K562 (cell line): ENCODE data around the gene RPL3. TPM values are rescaled to one million over a fixed set of nuclear protein-coding genes. Genes with fewer than 3 reads are reported as not detected.

Experiments used
- ATF7 ChIP-seq: fragments of 450-650 bp; IDR thresholded peaks from 2 replicates; pipeline ENCODE4 v1.7.1; 2014; ENCODE audit warnings: mild to moderate bottlenecking, moderate library complexity
- BHLHE40 ChIP-seq: IDR thresholded peaks from 2 replicates; pipeline ENCODE4 v1.6.1; 2011; ENCODE audit warnings: low read length, improper control_type of control experiment
- BRF1 ChIP-seq: IDR thresholded peaks from 3 replicates; pipeline ENCODE4 v1.6.1; 2011; ENCODE audit warnings: borderline replicate concordance, mild to moderate bottlenecking; ENCODE audit not compliant: insufficient read length; ENCODE audit errors: extremely low read depth
- CREB3L1 ChIP-seq: fragments of 450-650 bp; IDR thresholded peaks from 2 replicates; pipeline ENCODE4 v1.6.1; 2014; ENCODE audit warnings: low read depth, mild to moderate bottlenecking, moderate library complexity, borderline replicate concordance
- FUS ChIP-seq: fragments of 200-400 bp; formaldehyde crosslinking; optimal IDR thresholded peaks from 2 replicates; pipeline ENCODE3; 2017; ENCODE audit warnings: low read depth, low read length
- HCFC1 ChIP-seq: IDR thresholded peaks from 2 replicates; pipeline ENCODE4 v1.6.1; 2012; ENCODE audit warnings: low read depth, low read length, improper control_type of control experiment
- HNRNPL ChIP-seq: fragments of 200-400 bp; formaldehyde crosslinking; IDR thresholded peaks from 2 replicates; pipeline ENCODE4 v1.6.1; 2017; ENCODE audit warnings: low read depth, mild to moderate bottlenecking, low read length
- IRF2 ChIP-seq: sonication (generic); formaldehyde crosslinking; IDR thresholded peaks from 2 replicates; pipeline ENCODE4 v1.8.1; 2022; ENCODE audit warnings: mild to moderate bottlenecking, missing genetic modification reagents
- KHSRP ChIP-seq: fragments of 450-650 bp; IDR thresholded peaks from 2 replicates; pipeline ENCODE4 v1.6.1; 2017
- KLF10 ChIP-seq: fragments of 250-450 bp; sonication (Bioruptor Pico); IDR thresholded peaks from 2 replicates; pipeline ENCODE4 v1.6.1; 2021; ENCODE audit warnings: matching md5 sums
- KLF13 ChIP-seq: fragments of 450-650 bp; IDR thresholded peaks from 2 replicates; pipeline ENCODE4 v1.6.1; 2016; ENCODE audit warnings: missing genetic modification characterization, low read depth, mild to moderate bottlenecking, missing compliant biosample characterization, moderate library complexity, borderline replicate concordance
- MTA2 ChIP-seq: fragments of 450-650 bp; IDR thresholded peaks from 2 replicates; pipeline ENCODE4 v1.6.1; 2016; ENCODE audit warnings: low read depth
- PCBP1 ChIP-seq: fragments of 200-400 bp; formaldehyde crosslinking; IDR thresholded peaks from 2 replicates; pipeline ENCODE4 v1.6.1; 2018; ENCODE audit warnings: mild to moderate bottlenecking, low read depth, low read length; ENCODE audit not compliant: poor library complexity, severe bottlenecking
- RBM22 ChIP-seq: fragments of 200-400 bp; formaldehyde crosslinking; IDR thresholded peaks from 2 replicates; pipeline ENCODE4 v1.6.1; 2018; ENCODE audit warnings: low read length, low read depth; ENCODE audit not compliant: poor library complexity, severe bottlenecking
- RCOR1 ChIP-seq, 2 experiments: IDR thresholded peaks; 2 replicates each; pipeline ENCODE4 v1.6.1; 2012; ENCODE audit warnings: low read depth in 2 of 2, low read length in 2 of 2, borderline replicate concordance in 1 of 2, improper control_type of control experiment in 1 of 2
- SIRT6 ChIP-seq: IDR thresholded peaks from one replicate; pipeline ENCODE4 v1.6.1; 2012; ENCODE audit warnings: low read depth, mild to moderate bottlenecking, control low read depth, inconsistent platforms, low read length, moderate library complexity
- SMAD3 ChIP-seq: fragments of 450-650 bp; formaldehyde crosslinking; conservative IDR thresholded peaks from 2 replicates; pipeline ENCODE4 v1.4.0; 2020; ENCODE audit warnings: mild to moderate bottlenecking
- SMC3 ChIP-seq: conservative IDR thresholded peaks from 2 replicates; pipeline ENCODE4 v1.6.1; 2011; ENCODE audit warnings: low read depth, low read length, improper control_type of control experiment; ENCODE audit not compliant: insufficient read depth
- SRSF9 ChIP-seq: fragments of 200-400 bp; formaldehyde crosslinking; IDR thresholded peaks from 2 replicates; pipeline ENCODE4 v1.6.1; 2017; ENCODE audit warnings: low read depth, low read length, borderline replicate concordance
- STAG1 ChIP-seq: sonication (generic); formaldehyde crosslinking; IDR thresholded peaks from 2 replicates; pipeline ENCODE4 v1.5.0; 2020; ENCODE audit warnings: missing genetic modification reagents, borderline replicate concordance
- TGIF2 ChIP-seq: sonication (generic); formaldehyde crosslinking; IDR thresholded peaks from 2 replicates; pipeline ENCODE4 v1.8.1; 2022; ENCODE audit warnings: mild to moderate bottlenecking, missing genetic modification reagents, moderate library complexity
- U2AF1 ChIP-seq: fragments of 200-400 bp; formaldehyde crosslinking; optimal IDR thresholded peaks from 2 replicates; pipeline ENCODE3; 2017; ENCODE audit warnings: mild to moderate bottlenecking, low read depth, low read length, moderate library complexity
- ZNF224 ChIP-seq: sonication (generic); formaldehyde crosslinking; IDR thresholded peaks from 2 replicates; pipeline ENCODE4 v1.8.0; 2022; ENCODE audit warnings: mild to moderate bottlenecking, missing genetic modification reagents
- polyA plus RNA-seq, 8 experiments: library from polyadenylated mRNA; depleted of rRNA in 4 of 8; stranded (reverse) in 5 of 8; unstranded in 3 of 8; fragments of >200 nt; fragmentation: Nextera tagmentation in 2 of 8; fragmentation: Illumina TruSeq in 1 of 8; extraction: Ambion mirVana in 2 of 8; extraction: Trizol in 1 of 8; gene quantifications; 2 replicates each; pipeline versions ENCODE4 v1.2.1 to v1.2.3, GENCODE V29; 2011 to 2014; ENCODE audit warnings: inconsistent platforms in 1 of 8, missing spikeins in 1 of 8
- total RNA-seq, 7 experiments: library from RNA; depleted of rRNA in 6 of 7; stranded (reverse); fragments of >200 nt in 6 of 7; fragmentation: Illumina TruSeq in 2 of 7; extraction: Trizol in 2 of 7; gene quantifications; 2 replicates each; pipeline versions ENCODE4 v1.2.1 to v1.2.3, GENCODE V29; 2011 to 2021; ENCODE audit warnings: low replicate concordance in 1 of 7
- TF ChIP-seq, protein P1 (sequence below): fragments of 250-450 bp; sonication (Bioruptor Pico); IDR thresholded peaks from 2 replicates; pipeline ENCODE4 v1.9.0; 2021; ENCODE audit warnings: mild to moderate bottlenecking
- TF ChIP-seq, protein P2 (sequence below): sonication (generic); formaldehyde crosslinking; IDR thresholded peaks from 2 replicates; pipeline ENCODE4 v1.4.0; 2020; ENCODE audit warnings: mild to moderate bottlenecking, missing genetic modification reagents

RPL3 gene
- total and polyA plus RNA-seq, 9 of the 15 experiments (the other 6 are each of a cell fraction or from before 2014, with no cell fraction given), result 1,624 to 4,066 (median 2,565) TPM

DNA sequence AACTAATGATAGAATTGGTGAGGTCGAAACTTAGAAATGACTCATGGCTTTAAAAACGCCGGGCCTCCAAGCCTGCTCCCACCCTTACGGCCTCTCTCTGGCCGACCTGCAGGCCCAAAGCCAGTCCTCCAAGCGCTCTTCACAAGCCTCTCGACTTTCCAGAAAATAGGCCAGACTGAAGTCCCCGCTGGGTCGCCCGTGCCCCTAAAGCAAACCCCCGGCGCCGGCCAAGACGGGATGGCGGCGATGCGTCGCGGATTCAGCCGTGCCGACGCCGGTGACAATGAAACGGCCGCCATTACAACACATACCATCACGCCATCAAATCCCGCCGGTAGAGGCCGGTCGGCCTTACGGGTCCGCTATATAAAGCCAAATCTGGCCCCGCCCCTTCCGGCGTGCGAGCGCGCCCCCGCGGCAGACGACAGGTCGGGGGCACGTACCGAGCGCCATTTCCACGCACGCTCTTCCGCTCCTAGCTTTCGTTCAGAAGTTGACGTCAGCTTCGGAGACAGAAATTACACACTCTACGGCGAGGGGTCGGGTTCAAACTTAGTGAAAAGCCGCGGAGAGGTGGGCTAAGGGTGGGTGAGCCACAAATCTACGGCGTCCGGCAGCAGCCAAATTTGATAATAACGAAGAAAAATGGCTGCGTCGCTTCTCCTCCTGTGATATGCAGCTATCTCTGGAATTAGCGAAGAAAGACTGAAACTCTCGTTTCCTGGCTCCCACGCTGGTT lies at the start of gene RPL3 (continued):
- TF ChIP-seq BHLHE40 (peak; percentile 79), STAG1 (CRISPR knock-in tag) (no peak), U2AF1 (peak; percentile 70), RCOR1 (IDR thresholded peaks at IDR 0.05; ENCODE audit: borderline replicate concordance in 1 of 2, low read depth in 2 of 2, low read length in 2 of 2) (peak in 1 of 2 experiments; percentile 1; a peak in 1 of 4 replicates), PCBP1 (peak; percentile 74), HCFC1 (peak; percentile 65; the same call in 1 of the 2 replicates), MTA2 (no peak), BRF1 (no peak), TGIF2 (CRISPR knock-in tag) (peak; percentile 70; the same call in 1 of the 2 replicates), KLF10 (CRISPR knock-in tag) (no peak), ZNF224 (CRISPR knock-in tag) (no peak), IRF2 (no peak), CREB3L1 (0 out of 2 replicates have a peak, but pooled peaks have one; percentile 59), KLF13 (tag) (no peak), RBM22 (peak; percentile 99), KHSRP (no peak), FUS (no peak), SRSF9 (no peak), SMAD3 (CRISPR knock-in tag) (no peak; the same call in 1 of the 2 replicates), HNRNPL (no peak), SMC3 (0 out of 2 replicates have a peak, but pooled peaks have one; percentile 16), SIRT6 (no peak), ATF7 (peak; percentile 96)
- TF ChIP-seq, protein P1, sequence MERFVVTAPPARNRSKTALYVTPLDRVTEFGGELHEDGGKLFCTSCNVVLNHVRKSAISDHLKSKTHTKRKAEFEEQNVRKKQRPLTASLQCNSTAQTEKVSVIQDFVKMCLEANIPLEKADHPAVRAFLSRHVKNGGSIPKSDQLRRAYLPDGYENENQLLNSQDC (CRISPR knock-in tag), result no peak
- TF ChIP-seq, protein P2, sequence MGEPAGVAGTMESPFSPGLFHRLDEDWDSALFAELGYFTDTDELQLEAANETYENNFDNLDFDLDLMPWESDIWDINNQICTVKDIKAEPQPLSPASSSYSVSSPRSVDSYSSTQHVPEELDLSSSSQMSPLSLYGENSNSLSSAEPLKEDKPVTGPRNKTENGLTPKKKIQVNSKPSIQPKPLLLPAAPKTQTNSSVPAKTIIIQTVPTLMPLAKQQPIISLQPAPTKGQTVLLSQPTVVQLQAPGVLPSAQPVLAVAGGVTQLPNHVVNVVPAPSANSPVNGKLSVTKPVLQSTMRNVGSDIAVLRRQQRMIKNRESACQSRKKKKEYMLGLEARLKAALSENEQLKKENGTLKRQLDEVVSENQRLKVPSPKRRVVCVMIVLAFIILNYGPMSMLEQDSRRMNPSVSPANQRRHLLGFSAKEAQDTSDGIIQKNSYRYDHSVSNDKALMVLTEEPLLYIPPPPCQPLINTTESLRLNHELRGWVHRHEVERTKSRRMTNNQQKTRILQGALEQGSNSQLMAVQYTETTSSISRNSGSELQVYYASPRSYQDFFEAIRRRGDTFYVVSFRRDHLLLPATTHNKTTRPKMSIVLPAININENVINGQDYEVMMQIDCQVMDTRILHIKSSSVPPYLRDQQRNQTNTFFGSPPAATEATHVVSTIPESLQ, result peak; percentile 65; the same call in 1 of the 2 replicates
